D721Med (cell line): ENCODE data around the gene THSD4.
"Not testable (repeated sequence)": the region's sequence is repeated elsewhere in the genome, so short reads cannot be mapped to it uniquely, and the experiment has no call there.

ENCODE experiments used
- DNase-seq: peaks from one replicate; pipeline ENCODE4 v3.0.0; 2011; ENCODE audit warnings: low spot score; ENCODE audit not compliant: insufficient read length
- FAIRE-seq: peaks from 2 replicates; lab custom pipeline; 2011; peaks lifted over from hg19 to GRCh38; lab: Jason Lieb, UNC
- CTCF ChIP-seq: IDR thresholded peaks from 2 replicates; pipeline ENCODE4 v1.5.1; 2012; ENCODE audit warnings: mild to moderate bottlenecking, control low read depth; ENCODE audit not compliant: insufficient read depth; ENCODE audit errors: missing control alignments

Gene THSD4

GRCh38 chr15:71431343-71432336 lies 316.4 kb downstream of the THSD4 start:
- FAIRE-seq: no peak
- DNase-seq: no peak
- TF ChIP-seq CTCF: no peak

- FAIRE-seq (no peak), DNase-seq (no peak)
- no peak for TF ChIP-seq CTCF
These were observed 318.1 kb downstream of the THSD4 start for GRCh38 chr15:71433402-71433801.

- DNase-seq: no peak
- FAIRE-seq: no peak
- TF ChIP-seq CTCF: no peak
These were observed 319.5 kb downstream of the THSD4 start for GRCh38 chr15:71434774-71435173.

GRCh38 chr15:71435552-71435951 lies 320.3 kb downstream of the THSD4 start:
- no peak for FAIRE-seq
- no peak for DNase-seq
- no peak for TF ChIP-seq CTCF

GRCh38 chr15:71436854-71437253 lies 321.6 kb downstream of the THSD4 start:
- TF ChIP-seq CTCF: no peak
- no peak for FAIRE-seq
- DNase-seq: no peak

- TF ChIP-seq CTCF: no peak
- FAIRE-seq (no peak), DNase-seq (no peak)
These were observed 322.1 kb downstream of the THSD4 start for GRCh38 chr15:71437404-71437803.

GRCh38 chr15:71437919-71438318 lies 322.6 kb downstream of the THSD4 start:
- no peak for FAIRE-seq
- DNase-seq: no peak
- TF ChIP-seq CTCF: no peak

GRCh38 chr15:71439478-71439877 lies 324.2 kb downstream of the THSD4 start:
- not testable (repeated sequence) for DNase-seq, FAIRE-seq
